Measurements from ENCODE around the gene ENHO. TPM values are rescaled to one million over a fixed set of nuclear protein-coding genes. Genes with fewer than 3 reads are reported as not detected.
"Not testable (repeated sequence)": the region's sequence is repeated elsewhere in the genome, so short reads cannot be mapped to it uniquely, and the experiment has no call there.

The ENHO gene
- total RNA-seq, 1 donor from 2014 or later = 0.48 TPM

GRCh38 chr9:34546102-34546833 lies 23.5 kb upstream of the ENHO start:
- DNase-seq = no peak
- intact Hi-C loops (cut with DNase I) = no loop called here
- ATAC-seq (ENCODE audit: poor library complexity) = no peak

- ATAC-seq (ENCODE audit: poor library complexity) = no peak
- intact Hi-C loops (cut with DNase I) = no loop called here
- no peak for DNase-seq
Measured at GRCh38 chr9:34545497-34545896, 22.7 kb upstream of the ENHO start.

- ATAC-seq (ENCODE audit: poor library complexity) = no peak
- intact Hi-C loops (cut with DNase I) = no loop called here
- no peak for DNase-seq
Measured at GRCh38 chr9:34544035-34544434, 21.2 kb upstream of the ENHO start.

- ATAC-seq (ENCODE audit: poor library complexity) (no peak), DNase-seq (no peak)
- intact Hi-C loops (cut with DNase I) = no loop called here
Measured at GRCh38 chr9:34541540-34541939, 18.8 kb upstream of the ENHO start.

GRCh38 chr9:34540827-34541226 lies 18.0 kb upstream of the ENHO start:
- no peak for DNase-seq
- no peak for ATAC-seq (ENCODE audit: poor library complexity)
- intact Hi-C loops (cut with DNase I) = no loop called here

GRCh38 chr9:34536685-34537084 lies 13.9 kb upstream of the ENHO start:
- no peak for ATAC-seq (ENCODE audit: poor library complexity)
- DNase-seq = no peak
- intact Hi-C loops (cut with DNase I) = no loop called here

GRCh38 chr9:34532041-34532440 lies 9.3 kb upstream of the ENHO start:
- ATAC-seq (ENCODE audit: poor library complexity); DNase-seq; intact Hi-C loops (cut with DNase I): not testable (repeated sequence)

- intact Hi-C loops (cut with DNase I) = no loop called here
- DNase-seq (no peak), ATAC-seq (ENCODE audit: poor library complexity) (no peak)
Measured at GRCh38 chr9:34526026-34526425, 3.2 kb upstream of the ENHO start.

GRCh38 chr9:34524349-34524748 lies 1.6 kb upstream of the ENHO start:
- intact Hi-C loops (cut with DNase I) = no loop called here

GRCh38 chr9:34522091-34522887 lies 501 bp downstream of the ENHO start:
- ATAC-seq (ENCODE audit: poor library complexity) (no peak), DNase-seq (no peak)
- intact Hi-C loops (cut with DNase I) = no loop called here

More at GRCh38 chr9:34524349-34524748, 1.6 kb upstream of the ENHO start:
- no peak for ATAC-seq (ENCODE audit: poor library complexity)
- no peak for DNase-seq

- no peak for ATAC-seq (ENCODE audit: poor library complexity)
- no peak for DNase-seq
- intact Hi-C loops (cut with DNase I) = no loop called here
Measured at GRCh38 chr9:34521406-34522045, 1.3 kb downstream of the ENHO start.

- intact Hi-C loops (cut with DNase I) = no loop called here
- no peak for ATAC-seq (ENCODE audit: poor library complexity)
- DNase-seq = no peak
Measured at GRCh38 chr9:34520505-34521385, 2.0 kb downstream of the ENHO start.

GRCh38 chr9:34520096-34520495 lies 2.7 kb downstream of the ENHO start:
- ATAC-seq (ENCODE audit: poor library complexity) (no peak), DNase-seq (no peak)
- intact Hi-C loops (cut with DNase I) = no loop called here

- no peak for DNase-seq
- ATAC-seq (ENCODE audit: poor library complexity) = no peak
- intact Hi-C loops (cut with DNase I) = no loop called here
Measured at GRCh38 chr9:34519321-34520020, 3.3 kb downstream of the ENHO start.

GRCh38 chr9:34518896-34519295 lies 3.9 kb downstream of the ENHO start:
- no peak for DNase-seq
- intact Hi-C loops (cut with DNase I) = no loop called here
- ATAC-seq (ENCODE audit: poor library complexity) = no peak

GRCh38 chr9:34518110-34518616 lies 4.6 kb downstream of the ENHO start:
- ATAC-seq (ENCODE audit: poor library complexity) (no peak), DNase-seq (no peak)
- intact Hi-C loops (cut with DNase I) = no loop called here

GRCh38 chr9:34517185-34517584 lies 5.6 kb downstream of the ENHO start:
- DNase-seq (no peak), ATAC-seq (ENCODE audit: poor library complexity) (no peak)
- intact Hi-C loops (cut with DNase I) = no loop called here

- DNase-seq (no peak), ATAC-seq (ENCODE audit: poor library complexity) (no peak)
- intact Hi-C loops (cut with DNase I) = no loop called here
Measured at GRCh38 chr9:34515959-34516358, 6.8 kb downstream of the ENHO start.

Data from Right ventricle myocardium superior (tissue), 1 donor.